Medulla oblongata (tissue), 1 donor: ENCODE data around the gene VWA1.
"Not testable (repeated sequence)": the region's sequence is repeated elsewhere in the genome, so short reads cannot be mapped to it uniquely, and the experiment has no call there.

Experiments used
- DNase-seq: peaks from one replicate; pipeline ENCODE4 v3.0.0-alpha.2; 2015; ENCODE audit errors: extremely low spot score

Gene VWA1

DNA sequence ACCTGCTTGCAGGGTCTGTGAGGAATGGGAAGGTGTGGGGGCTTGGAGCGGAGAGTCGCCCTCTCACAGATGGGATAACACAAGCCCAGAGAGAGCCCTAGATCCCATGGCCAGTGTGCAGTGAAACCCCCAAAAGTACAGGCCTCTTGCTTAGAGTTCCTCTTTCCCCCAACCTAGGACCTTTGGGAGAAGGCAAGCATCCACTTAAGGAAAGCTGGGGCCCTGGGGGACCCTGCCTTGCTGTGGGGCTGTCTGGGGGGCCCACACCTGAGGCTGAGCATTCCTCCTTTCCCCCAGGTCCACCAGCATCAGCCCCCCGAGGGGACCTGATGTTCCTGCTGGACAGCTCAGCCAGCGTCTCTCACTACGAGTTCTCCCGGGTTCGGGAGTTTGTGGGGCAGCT lies 1.1 kb downstream of the VWA1 start:
- no peak for DNase-seq

DNA sequence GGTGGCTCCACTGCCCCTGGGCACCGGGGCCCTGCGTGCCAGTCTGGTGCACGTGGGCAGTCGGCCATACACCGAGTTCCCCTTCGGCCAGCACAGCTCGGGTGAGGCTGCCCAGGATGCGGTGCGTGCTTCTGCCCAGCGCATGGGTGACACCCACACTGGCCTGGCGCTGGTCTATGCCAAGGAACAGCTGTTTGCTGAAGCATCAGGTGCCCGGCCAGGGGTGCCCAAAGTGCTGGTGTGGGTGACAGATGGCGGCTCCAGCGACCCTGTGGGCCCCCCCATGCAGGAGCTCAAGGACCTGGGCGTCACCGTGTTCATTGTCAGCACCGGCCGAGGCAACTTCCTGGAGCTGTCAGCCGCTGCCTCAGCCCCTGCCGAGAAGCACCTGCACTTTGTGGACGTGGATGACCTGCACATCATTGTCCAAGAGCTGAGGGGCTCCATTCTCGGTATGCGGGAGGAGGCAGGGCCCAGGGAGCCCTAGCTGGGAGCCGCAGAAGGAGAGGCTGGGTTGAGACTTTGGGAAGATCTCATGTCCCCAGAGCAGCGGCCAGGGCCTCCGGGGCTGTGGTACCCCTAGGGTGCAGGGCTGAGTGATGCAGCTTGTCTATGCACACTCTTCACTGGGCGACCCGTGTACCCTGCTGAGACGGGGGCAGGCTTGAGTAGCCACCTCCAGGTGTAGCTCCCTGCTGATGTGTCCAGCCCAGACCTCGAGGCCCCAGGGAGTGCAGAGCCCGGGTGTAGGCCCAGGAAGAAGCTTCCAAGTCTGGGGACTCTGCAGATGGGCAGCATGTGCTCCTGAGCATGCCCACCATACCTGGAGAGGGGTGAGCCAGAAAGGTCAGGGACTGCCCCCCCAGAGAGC lies 1.8 kb downstream of the VWA1 start:
- DNase-seq: no peak

GRCh38 chr1:1437904-1438376 lies 2.5 kb downstream of the VWA1 start:
- DNase-seq: no peak

GRCh38 chr1:1438531-1439381 lies 3.3 kb downstream of the VWA1 start:
- no peak for DNase-seq

GRCh38 chr1:1439546-1440261 lies 4.2 kb downstream of the VWA1 start:
- no peak for DNase-seq

GRCh38 chr1:1440262-1441001 lies 4.9 kb downstream of the VWA1 start:
- DNase-seq: no peak

DNA sequence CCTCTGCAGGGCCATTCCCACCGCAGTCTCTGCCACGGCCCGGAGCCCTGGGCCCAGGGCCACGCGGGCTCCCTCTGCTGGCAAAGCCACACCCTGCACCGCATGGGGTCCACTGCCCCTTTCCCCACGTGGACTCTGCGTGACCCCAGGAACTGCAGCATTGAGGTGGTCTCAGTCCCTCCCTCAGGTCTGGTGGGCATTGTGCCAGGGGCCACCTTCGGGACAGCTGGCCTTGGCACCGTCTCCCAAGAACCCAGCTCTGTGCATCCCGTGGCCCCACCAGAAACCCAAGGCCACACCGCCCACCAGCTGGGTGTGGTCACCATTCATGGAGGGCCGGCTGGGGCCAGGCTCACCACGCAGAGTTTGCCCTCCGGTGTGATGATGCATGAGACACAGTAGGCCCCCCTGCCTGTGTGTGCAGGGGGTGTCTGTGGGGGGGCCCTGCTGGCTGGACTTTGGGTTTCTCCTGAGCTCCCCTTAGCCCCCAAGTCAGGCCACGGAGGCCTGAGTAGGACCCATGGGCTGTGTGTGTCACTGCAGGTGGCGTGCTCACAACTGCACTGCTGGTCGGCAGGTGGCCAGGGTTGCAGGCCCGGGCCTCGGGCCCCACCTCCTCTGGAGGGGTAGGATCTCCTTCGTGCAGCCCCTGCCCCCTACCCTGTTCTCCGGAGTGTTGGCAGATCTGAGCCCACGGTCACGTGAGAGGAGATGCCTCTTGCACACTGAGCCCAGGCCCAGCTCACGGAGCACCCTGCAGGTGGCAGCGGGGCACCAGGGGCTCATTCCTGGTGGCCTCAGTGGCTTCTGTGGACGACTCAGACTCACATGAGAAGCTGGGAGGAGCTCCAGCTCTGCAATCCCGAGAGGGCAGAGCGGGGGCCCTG lies 5.8 kb downstream of the VWA1 start:
- peak; percentile 54 for DNase-seq

DNA sequence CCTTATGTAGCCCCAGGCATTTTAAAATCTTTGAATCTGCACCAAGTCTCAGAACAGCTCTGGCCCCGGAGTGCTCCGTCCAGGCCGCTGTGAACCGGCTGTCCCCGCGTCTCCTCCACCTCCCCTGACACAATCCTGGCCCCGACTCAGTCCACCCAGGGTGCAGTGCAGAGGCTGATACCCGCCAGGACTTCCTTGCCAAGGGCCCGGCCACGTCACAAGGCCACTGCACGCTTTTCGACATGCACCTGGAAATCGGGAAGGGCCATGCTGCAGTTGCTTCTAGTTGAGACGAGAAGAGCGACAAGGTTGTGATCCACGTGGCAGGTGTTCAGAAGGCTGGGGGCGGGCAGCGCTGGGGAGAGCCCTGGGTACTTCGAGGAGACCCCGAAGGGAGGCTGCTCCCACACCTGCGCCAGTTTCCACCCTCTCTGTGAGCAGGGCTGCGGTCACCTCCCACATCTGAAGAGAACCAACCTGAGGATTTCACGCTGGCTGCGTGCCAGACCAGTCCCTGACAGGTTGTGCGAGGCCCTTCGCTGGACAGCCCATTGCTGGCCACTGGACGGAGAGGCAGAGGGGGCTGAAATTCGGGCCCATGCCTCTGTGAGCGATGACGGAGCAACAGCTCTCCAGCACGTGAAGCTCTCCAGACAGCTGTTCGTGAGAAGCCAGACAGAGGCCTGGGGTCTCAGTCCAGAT lies 6.7 kb downstream of the VWA1 start:
- no peak for DNase-seq

DNA sequence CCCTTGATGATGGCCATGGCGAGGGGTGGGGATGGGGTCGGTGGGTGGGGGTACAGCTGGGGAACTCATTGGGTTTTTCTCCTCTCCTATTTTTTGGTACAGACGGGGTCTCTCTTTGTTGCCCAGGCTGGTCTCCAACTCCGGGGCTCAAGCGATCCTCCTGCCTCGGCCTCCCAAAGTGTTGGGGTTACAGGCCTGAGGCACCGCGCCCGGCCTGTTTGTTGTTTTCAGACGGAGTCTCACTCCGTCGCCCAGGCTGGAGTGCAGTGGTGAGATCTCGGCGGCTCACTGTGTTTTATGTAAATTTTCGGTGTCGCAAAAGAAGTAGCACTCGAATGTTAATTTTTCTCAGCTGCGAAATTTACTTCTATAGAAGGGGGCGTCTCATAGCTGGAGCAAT lies 11.1 kb downstream of the VWA1 start:
- DNase-seq: not testable (repeated sequence)

- DNase-seq: no peak
These were observed 13.7 kb downstream of the VWA1 start, which contains the start of gene ATAD3C for GRCh38 chr1:1449099-1449739. Gene ATAD3C, plus strand, starts transcription at chr1:1449689. Its CDS starts 995 bp downstream, at chr1:1450684.

GRCh38 chr1:1450616-1451015 lies 15.1 kb downstream of the VWA1 start:
- not testable (repeated sequence) for DNase-seq

- no peak for DNase-seq
These were observed 16.3 kb downstream of the VWA1 start for GRCh38 chr1:1451696-1452364.

- DNase-seq: not testable (repeated sequence)
These were observed 16.9 kb downstream of the VWA1 start for GRCh38 chr1:1452365-1452739.

DNA sequence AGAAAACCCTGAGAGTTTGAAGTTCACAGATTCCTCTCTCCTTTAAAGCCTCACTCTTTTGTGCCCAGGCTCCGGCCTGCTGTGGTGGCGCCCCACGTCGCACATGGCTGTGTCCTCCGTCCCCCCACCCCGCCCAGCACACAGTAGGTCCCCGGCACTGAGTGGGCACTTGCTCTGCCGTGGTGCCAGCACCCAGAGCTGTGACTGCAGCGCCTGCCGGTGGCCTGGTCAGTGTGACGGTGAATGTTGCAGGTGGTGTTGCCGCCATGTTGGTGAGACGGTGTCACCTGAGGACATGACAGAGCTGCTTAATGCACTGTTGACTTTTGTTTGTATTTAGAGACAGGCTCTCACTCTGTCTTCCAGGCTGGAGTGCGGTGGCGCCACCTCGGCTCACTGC lies 17.4 kb downstream of the VWA1 start:
- DNase-seq: no peak

DNA sequence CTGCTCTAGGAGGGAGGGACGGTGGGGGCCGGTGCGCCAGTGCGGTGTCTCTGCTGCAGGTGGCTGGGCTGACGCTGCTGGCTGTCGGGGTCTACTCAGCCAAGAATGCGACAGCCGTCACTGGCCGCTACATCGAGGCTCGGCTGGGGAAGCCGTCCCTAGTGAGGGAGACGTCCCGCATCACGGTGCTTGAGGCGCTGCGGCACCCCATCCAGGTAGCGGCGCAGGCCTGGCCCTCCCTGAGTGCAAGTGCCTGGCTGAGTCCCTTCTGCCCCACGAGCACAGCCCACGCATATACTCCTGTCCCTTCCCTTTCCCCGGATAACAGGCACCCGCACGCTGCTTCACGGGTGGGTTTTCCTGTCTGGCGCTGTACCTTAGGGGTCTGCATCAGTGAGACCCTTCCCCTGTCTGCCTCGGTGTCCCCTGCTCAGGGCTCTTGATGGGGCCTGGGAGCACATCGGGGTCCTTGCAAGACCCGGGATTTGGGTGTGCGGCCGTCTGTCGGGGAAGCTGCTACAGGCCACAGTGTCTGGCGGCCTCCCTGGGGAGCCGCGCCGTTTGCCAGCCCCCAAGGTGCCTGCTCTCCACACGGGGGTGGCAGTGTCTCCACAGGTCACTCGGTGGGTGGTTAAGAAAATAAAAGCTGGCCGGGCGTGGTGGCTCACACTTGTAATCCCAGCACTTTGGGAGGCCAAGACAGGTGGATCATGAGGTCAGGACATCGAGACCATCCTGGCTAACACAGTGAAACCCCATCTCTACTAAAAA lies 19.0 kb downstream of the VWA1 start:
- DNase-seq: not testable (repeated sequence)

DNA sequence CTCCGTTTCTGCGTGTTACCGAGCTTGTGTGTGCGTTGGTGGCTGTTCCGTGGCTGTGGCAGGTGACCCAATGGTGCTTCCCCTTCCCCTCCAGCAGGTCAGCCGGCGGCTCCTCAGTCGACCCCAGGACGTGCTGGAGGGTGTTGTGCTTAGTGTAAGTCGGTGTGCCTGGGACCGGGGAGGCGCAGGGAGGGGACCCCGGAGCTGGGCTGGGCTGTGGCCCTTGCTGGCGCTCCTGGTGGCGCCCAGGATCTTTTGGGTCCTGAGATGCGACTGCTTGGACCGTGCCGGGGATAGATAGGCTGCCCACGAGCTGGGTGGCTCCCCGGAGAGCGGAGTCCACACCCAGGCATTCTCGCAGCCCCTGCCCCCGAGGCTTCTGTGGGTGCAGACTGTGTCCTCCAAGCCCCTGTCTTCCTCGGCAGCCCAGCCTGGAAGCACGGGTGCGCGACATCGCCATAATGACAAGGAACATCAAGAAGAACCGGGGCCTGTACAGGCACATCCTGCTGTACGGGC lies 19.9 kb downstream of the VWA1 start:
- no peak for DNase-seq

- DNase-seq: not testable (repeated sequence)
These were observed 20.4 kb downstream of the VWA1 start for GRCh38 chr1:1455934-1456333.
